HEK293T (cell line): ENCODE results near the gene ZBTB46.

Experiments
- BHLHE40 ChIP-seq: fragments of 450-650 bp; IDR thresholded peaks from 2 replicates; pipeline ENCODE4 v1.6.1; 2016; ENCODE audit warnings: mild to moderate bottlenecking, moderate library complexity, borderline replicate concordance
- CTBP1 ChIP-seq: fragments of 450-650 bp; IDR thresholded peaks from 2 replicates; pipeline ENCODE4 v1.6.1; 2016; ENCODE audit warnings: borderline replicate concordance
- FOXA1 ChIP-seq: fragments of 450-650 bp; IDR thresholded peaks from 2 replicates; pipeline ENCODE4 v1.6.1; 2016; ENCODE audit warnings: mild to moderate bottlenecking
- FOXK2 ChIP-seq: fragments of 450-650 bp; IDR thresholded peaks from 2 replicates; pipeline ENCODE4 v1.6.1; 2016; ENCODE audit warnings: mild to moderate bottlenecking
- FOXM1 ChIP-seq: fragments of 450-650 bp; IDR thresholded peaks from 2 replicates; pipeline ENCODE4 v1.6.1; 2017; ENCODE audit warnings: mild to moderate bottlenecking, borderline replicate concordance
- L3MBTL2 ChIP-seq: fragments of 450-650 bp; conservative IDR thresholded peaks from 2 replicates; pipeline ENCODE4 v1.6.1; 2016; ENCODE audit warnings: mild to moderate bottlenecking
- LEF1 ChIP-seq: fragments of 450-650 bp; IDR thresholded peaks from 2 replicates; pipeline ENCODE4 v1.6.1; 2017; ENCODE audit warnings: mild to moderate bottlenecking, borderline replicate concordance
- NFRKB ChIP-seq: fragments of 450-650 bp; IDR thresholded peaks from 2 replicates; pipeline ENCODE4 v1.6.1; 2016; ENCODE audit warnings: mild to moderate bottlenecking, moderate library complexity
- PKNOX1 ChIP-seq: fragments of 450-650 bp; IDR thresholded peaks from 2 replicates; pipeline ENCODE4 v1.6.1; 2016
- SUZ12 ChIP-seq: fragments of 450-650 bp; IDR thresholded peaks from 2 replicates; pipeline ENCODE4 v1.6.1; 2016; ENCODE audit warnings: mild to moderate bottlenecking
- TARDBP ChIP-seq: fragments of 450-650 bp; IDR thresholded peaks from 2 replicates; pipeline ENCODE4 v1.6.1; 2016

GRCh38 chr20:63711085-63711645 lies 119.9 kb downstream of the ZBTB46 start:
- no peak for TF ChIP-seq PKNOX1
- no peak for TF ChIP-seq FOXA1
- no peak for TF ChIP-seq NFRKB
- no peak for TF ChIP-seq BHLHE40
- TF ChIP-seq LEF1: no peak
- no peak for TF ChIP-seq L3MBTL2
- no peak for TF ChIP-seq CTBP1
- no peak for TF ChIP-seq SUZ12
- no peak for TF ChIP-seq FOXK2
- TF ChIP-seq TARDBP: no peak
- no peak for TF ChIP-seq FOXM1
